SU-DHL-6 (cell line): Measurements from ENCODE around the gene RNASE4.

Source experiments
- CTCF ChIP-seq: fragments of 200-600 bp; sonication (generic); IDR thresholded peaks from one replicate; pipeline ENCODE4 v1.5.1; 2017; ENCODE audit warnings: antibody characterized with exemption, mild to moderate bottlenecking, low read length, moderate library complexity; ENCODE audit not compliant: insufficient read depth, poor library complexity, severe bottlenecking
- EZH2phosphoT487 ChIP-seq: fragments of 200-600 bp; sonication (generic), shearing (Covaris generic); conservative IDR thresholded peaks from 2 replicates; pipeline ENCODE4 v1.6.1; 2018; ENCODE audit warnings: mild to moderate bottlenecking, antibody characterized with exemption, low read length, moderate library complexity, mixed read lengths

GRCh38 chr14:20687362-20688166, 3.2 kb downstream of the RNASE4 start:
- no peak for TF ChIP-seq CTCF
- TF ChIP-seq EZH2phosphoT487: no peak
